ENCODE results near the gene SPIB.
A peak's percentile ranks its signal among the peaks of the same experiment; 100 is the strongest.
"Not testable (repeated sequence)": the region's sequence is repeated elsewhere in the genome, so short reads cannot be mapped to it uniquely, and the experiment has no call there.

The SPIB gene

GRCh38 chr19:50418176-50419021 lies at the start of gene SPIB:
Gene SPIB, plus strand, starts transcription at chr19:50418938. Its CDS starts 25 bp downstream, at chr19:50418963.
- DNase-seq (ENCODE audit: low spot score), result no peak

GRCh38 chr19:50371914-50372475 lies 46.7 kb upstream of the SPIB start:
- DNase-seq (ENCODE audit: low spot score), result no peak

GRCh38 chr19:50376166-50377050 lies 42.3 kb upstream of the SPIB start, which contains the start of gene NR1H2:
Gene NR1H2, plus strand, starts transcription at chr19:50376457. Its CDS starts 1,149 bp downstream, at chr19:50377606.
- peak; percentile 94 for DNase-seq (ENCODE audit: low spot score)

- DNase-seq (ENCODE audit: low spot score), result no peak
Measured at GRCh38 chr19:50377051-50377461, 41.7 kb upstream of the SPIB start.

- no peak for DNase-seq (ENCODE audit: low spot score)
Measured at GRCh38 chr19:50377517-50377916, 41.2 kb upstream of the SPIB start.

GRCh38 chr19:50378169-50378862 lies 40.4 kb upstream of the SPIB start:
- no peak for DNase-seq (ENCODE audit: low spot score)

- DNase-seq (ENCODE audit: low spot score), result no peak
Measured at GRCh38 chr19:50378863-50379236, 39.9 kb upstream of the SPIB start.

- DNase-seq (ENCODE audit: low spot score), result no peak
Measured at GRCh38 chr19:50379602-50380001, 39.1 kb upstream of the SPIB start.

GRCh38 chr19:50380137-50380536 lies 38.6 kb upstream of the SPIB start:
- no peak for DNase-seq (ENCODE audit: low spot score)

GRCh38 chr19:50380751-50381151 lies 38.0 kb upstream of the SPIB start:
- DNase-seq (ENCODE audit: low spot score), result no peak

GRCh38 chr19:50381881-50382729 lies 36.6 kb upstream of the SPIB start:
- no peak for DNase-seq (ENCODE audit: low spot score)

GRCh38 chr19:50383001-50383851 lies 35.5 kb upstream of the SPIB start:
- no peak for DNase-seq (ENCODE audit: low spot score)

- peak; percentile 99 for DNase-seq (ENCODE audit: low spot score)
Measured at GRCh38 chr19:50383852-50384684, 34.7 kb upstream of the SPIB start, which contains the start of gene POLD1. Gene POLD1, plus strand, starts transcription at chr19:50384347. Its CDS starts 14,505 bp downstream, at chr19:50398852.

GRCh38 chr19:50384685-50385535 lies 33.8 kb upstream of the SPIB start:
- peak; percentile 53 for DNase-seq (ENCODE audit: low spot score)

- no peak for DNase-seq (ENCODE audit: low spot score)
Measured at GRCh38 chr19:50387176-50387867, 31.4 kb upstream of the SPIB start.

- DNase-seq (ENCODE audit: low spot score), result no peak
Measured at GRCh38 chr19:50387868-50388245, 30.9 kb upstream of the SPIB start.

- not testable (repeated sequence) for DNase-seq (ENCODE audit: low spot score)
Measured at GRCh38 chr19:50390295-50390694, 28.4 kb upstream of the SPIB start.

All from GM03348 (cell line).